Activated CD8-positive, alpha-beta memory T cell treated with anti-CD3 and anti-CD28 coated beads, Interleukin-2, amount 10 ng/mL, durations not matched to agents 7 days and 5 days (primary cell): Measurements from ENCODE around the gene KIAA1191. TPM values are rescaled to one million over a fixed set of nuclear protein-coding genes. Genes with fewer than 3 reads are reported as not detected.

Experiments
- ATAC-seq: fragments of 150-1000 bp; cut with Tn5 transposase; one replicate; pipeline ENCODE4 v1.10.0; 2021; ENCODE audit warnings: moderate library complexity
- CTCF ChIA-PET: fragments of 350-600 bp; sonication (Branson Sonifier 250); formaldehyde crosslinking; loops from one replicate; lab custom pipeline; 2021; ENCODE audit warnings: antibody characterized with exemption; lab: Charles Lee
- DNase-seq: peaks from one replicate; pipeline ENCODE4 v3.0.0-alpha.2; 2020
- H3K27ac Mint-ChIP-seq: one replicate; pipeline ENCODE4 v1.8.0; 2021; ENCODE audit warnings: mild to moderate bottlenecking, mixed read lengths
- H3K27me3 Mint-ChIP-seq: one replicate; pipeline ENCODE4 v1.8.0; 2021; ENCODE audit warnings: mixed read lengths
- H3K36me3 Mint-ChIP-seq: one replicate; pipeline ENCODE4 v1.8.0; 2021; ENCODE audit warnings: mild to moderate bottlenecking, mixed read lengths
- H3K4me1 Mint-ChIP-seq: one replicate; pipeline ENCODE4 v1.8.0; 2021; ENCODE audit warnings: mixed read lengths
- H3K4me3 Mint-ChIP-seq: one replicate; pipeline ENCODE4 v1.8.0; 2021; ENCODE audit warnings: mild to moderate bottlenecking, moderate library complexity, mixed read lengths
- H3K9me3 Mint-ChIP-seq: one replicate; pipeline ENCODE4 v1.8.0; 2022; ENCODE audit warnings: low read depth, mixed read lengths
- total RNA-seq, 2 experiments: library from RNA; stranded (reverse); gene quantifications; one replicate each; pipeline ENCODE4 v1.2.3, GENCODE V29; 2021

Gene KIAA1191
- total RNA-seq, 2 experiments from 2014 or later, result 50.0 to 53.1 TPM

DNA sequence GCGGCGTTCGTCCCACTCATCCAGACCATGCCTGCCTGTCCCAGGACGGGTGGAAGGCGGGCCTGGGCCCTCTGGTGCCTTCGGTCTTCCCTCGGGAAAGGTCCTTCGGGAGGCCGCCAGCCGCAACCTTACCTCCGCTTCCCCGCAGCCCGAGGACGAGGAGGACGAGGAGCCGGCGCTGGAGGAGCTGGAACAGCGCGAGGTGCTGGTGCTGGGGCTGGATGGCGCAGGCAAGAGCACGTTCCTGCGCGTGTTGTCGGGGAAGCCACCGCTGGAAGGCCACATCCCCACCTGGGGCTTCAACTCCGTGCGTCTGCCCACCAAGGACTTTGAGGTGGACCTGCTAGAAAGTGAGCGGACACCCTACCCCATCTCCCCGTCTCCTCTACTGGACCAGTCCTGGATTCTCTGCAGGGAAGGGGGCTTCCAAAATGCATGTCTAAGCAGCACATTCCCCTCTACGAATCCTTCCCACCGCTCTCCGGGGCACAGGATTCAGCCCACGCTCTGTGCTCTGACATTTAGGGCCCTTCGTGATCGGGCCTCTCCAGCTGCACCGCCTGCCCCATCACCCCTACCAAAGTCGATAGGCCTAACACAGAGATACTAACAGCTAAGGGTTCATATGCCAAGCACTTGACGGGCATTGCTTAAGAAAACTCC is 4.8 kb upstream of the KIAA1191 start:
- ATAC-seq (no peak), DNase-seq (no peak)
- peaks cover 4% of the 10 kb centered on the region for H3K36me3 Mint-ChIP-seq
- CTCF ChIA-PET, result no interaction called here
- H3K27ac Mint-ChIP-seq, result no peak overlapping the region
- H3K4me1 Mint-ChIP-seq, result peaks cover 32% of the 10 kb centered on the region
- H3K9me3 Mint-ChIP-seq, result no peaks in the 10 kb centered on the region
- peak overlapping the region; percentile 37 for H3K4me3 Mint-ChIP-seq
- no peaks in the 10 kb centered on the region for H3K27me3 Mint-ChIP-seq

DNA sequence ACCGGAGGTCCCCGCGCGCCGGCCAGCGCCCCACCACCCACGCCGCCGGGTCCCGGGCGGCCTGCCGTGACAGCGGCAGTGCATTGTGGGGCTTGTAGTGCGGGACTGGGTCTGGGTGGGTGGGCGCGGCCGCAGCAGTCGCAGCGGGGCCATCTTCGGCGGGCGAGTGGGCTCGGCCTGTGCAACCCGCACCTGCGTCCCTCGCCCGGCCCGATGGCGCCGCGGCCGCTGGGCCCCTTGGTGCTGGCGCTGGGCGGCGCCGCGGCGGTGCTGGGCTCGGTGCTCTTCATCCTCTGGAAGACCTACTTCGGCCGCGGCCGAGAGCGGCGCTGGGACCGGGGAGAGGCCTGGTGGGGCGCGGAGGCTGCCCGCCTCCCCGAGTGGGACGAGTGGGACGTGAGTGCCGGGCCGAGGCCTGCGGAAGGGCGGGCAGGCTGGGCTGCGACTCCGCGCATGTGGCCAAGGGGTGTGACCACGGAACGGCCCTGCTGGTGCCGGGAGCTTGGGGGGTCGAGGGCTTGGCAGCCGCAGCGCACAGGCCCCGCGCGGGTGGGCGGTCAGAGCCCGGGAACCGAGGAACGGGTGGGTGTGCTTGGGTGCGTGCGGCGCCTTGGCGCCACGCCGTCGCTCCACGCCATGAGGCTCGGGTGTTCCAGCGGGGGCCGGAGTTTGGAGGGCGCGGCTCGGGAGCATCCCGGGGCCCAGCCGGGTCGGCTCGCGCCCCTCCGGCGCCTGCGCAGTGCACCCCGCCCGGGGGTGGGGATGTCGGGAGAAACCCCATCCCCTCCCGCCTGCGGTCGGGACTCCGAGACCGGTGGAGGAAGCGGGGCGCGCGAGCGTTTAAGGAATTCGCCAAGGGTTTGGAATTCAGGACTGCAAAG is 4.0 kb upstream of the KIAA1191 start, which contains the start of gene ARL10:
Gene ARL10, plus strand, starts transcription at position 137 of the 881 bp plus-strand sequence. Its CDS starts 77 bp downstream, at position 214.
- no peaks in the 10 kb centered on the region for H3K27me3 Mint-ChIP-seq
- peaks cover 5% of the 10 kb centered on the region for H3K36me3 Mint-ChIP-seq
- H3K4me1 Mint-ChIP-seq, result peaks cover 32% of the 10 kb centered on the region
- DNase-seq, result peak; percentile 50
- peak within 1 kb of the TSS; percentile 68 for H3K4me3 Mint-ChIP-seq
- peak within 1 kb of the TSS; percentile 40 for H3K27ac Mint-ChIP-seq
- ATAC-seq, result peak; percentile 27
- no peaks in the 10 kb centered on the region for H3K9me3 Mint-ChIP-seq
- CTCF ChIA-PET, result no interaction called here

DNA sequence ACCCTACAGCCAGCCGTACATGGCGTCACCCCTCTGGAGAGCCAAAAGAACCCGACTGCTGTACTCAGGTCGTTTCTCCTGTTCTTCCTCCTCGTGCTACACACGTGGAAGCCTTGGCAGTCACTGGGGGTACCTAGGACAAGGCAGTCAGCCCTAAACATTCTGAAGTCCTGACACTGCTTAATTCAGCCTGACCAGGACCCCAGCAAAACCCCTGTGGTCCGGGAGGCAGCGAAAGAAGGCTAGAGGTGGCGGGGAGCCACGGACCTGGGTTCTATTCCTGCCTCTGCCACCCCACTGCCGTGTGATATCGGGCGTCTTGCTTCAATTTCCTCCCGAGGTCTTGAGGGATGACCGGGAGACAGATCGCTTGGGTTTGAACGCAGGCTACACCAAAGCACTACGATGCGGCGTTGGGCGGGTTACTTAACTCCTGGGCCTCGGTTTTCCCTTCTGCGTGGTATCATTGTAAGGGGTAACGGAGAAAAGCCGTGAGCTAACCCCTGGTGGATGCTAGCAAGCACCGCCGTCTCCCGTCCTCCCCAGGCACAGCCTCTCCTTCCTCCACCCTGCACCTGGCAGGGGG is 3.3 kb upstream of the KIAA1191 start:
- no peak for ATAC-seq

GRCh38 chr5:176362233-176362490 is 598 bp upstream of the KIAA1191 start:
- Mint-ChIP-seq H3K4me1 (peaks cover 38% of the 10 kb centered on the region), H3K27ac (peak overlapping the region; percentile 98), H3K4me3 (peak overlapping the region; percentile 96), H3K9me3 (no peaks in the 10 kb centered on the region), H3K36me3 (peaks cover 18% of the 10 kb centered on the region), H3K27me3 (no peaks in the 10 kb centered on the region)
- CTCF ChIA-PET, result interaction anchor here (1.2 to 1.7 kb wide), 6 partner anchors 26 to 235 kb away, joined by 3 to 8 read pairs (median 6); partner anchors contain the start of genes CLTB, FAF2, HIGD2A and NOP16
- DNase-seq (no peak), ATAC-seq (no peak)

More for the DNA sequence above, 3.3 kb upstream of the KIAA1191 start:
- H3K9me3 Mint-ChIP-seq, result no peaks in the 10 kb centered on the region
- peak overlapping the region; percentile 40 for H3K27ac Mint-ChIP-seq
- DNase-seq, result no peak
- CTCF ChIA-PET, result no interaction called here
- H3K4me3 Mint-ChIP-seq, result peak overlapping the region; percentile 68
- H3K36me3 Mint-ChIP-seq, result peaks cover 6% of the 10 kb centered on the region
- H3K4me1 Mint-ChIP-seq, result peaks cover 32% of the 10 kb centered on the region
- no peaks in the 10 kb centered on the region for H3K27me3 Mint-ChIP-seq

DNA sequence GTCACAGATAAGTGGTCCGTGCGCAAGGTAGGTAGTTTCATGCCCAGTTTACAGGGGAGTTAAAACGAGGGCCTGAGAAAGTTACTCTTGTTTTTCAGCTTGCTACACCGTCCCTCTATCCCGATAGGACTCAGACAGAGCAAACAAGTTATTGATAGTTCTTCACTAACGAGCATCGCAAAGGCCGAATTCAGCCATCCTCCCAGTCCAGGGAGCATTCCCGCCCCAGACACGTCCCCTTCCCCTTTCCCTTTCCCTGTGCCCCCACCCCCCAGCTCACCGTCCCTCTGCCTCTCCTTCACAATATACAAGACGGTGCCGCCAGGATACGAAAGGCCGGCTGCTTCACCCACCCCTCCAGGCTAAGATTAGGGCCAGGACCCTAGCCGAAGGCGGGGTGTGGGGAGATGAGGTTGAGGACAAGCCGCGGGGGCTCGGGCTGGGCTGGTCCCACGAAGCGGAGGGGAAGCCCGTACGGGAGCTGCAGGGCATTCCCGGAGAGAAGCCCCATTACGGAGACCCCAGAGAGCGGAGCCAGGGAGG is 599 bp downstream of the KIAA1191 start:
- CTCF ChIA-PET, result interaction anchor here (1.2 to 1.6 kb wide), 3 partner anchors 28 to 126 kb away, joined by 4 to 6 read pairs (median 5); partner anchors contain the start of genes CLTB, HIGD2A and NOP16
- no peaks in the 10 kb centered on the region for H3K9me3 Mint-ChIP-seq
- peaks cover 24% of the 10 kb centered on the region for H3K36me3 Mint-ChIP-seq
- ATAC-seq (peak; percentile 4), DNase-seq (no peak)
- H3K27me3 Mint-ChIP-seq, result no peaks in the 10 kb centered on the region
- H3K4me3 Mint-ChIP-seq, result peak overlapping the region; percentile 96
- peak overlapping the region; percentile 98 for H3K27ac Mint-ChIP-seq
- H3K4me1 Mint-ChIP-seq, result peaks cover 33% of the 10 kb centered on the region

DNA sequence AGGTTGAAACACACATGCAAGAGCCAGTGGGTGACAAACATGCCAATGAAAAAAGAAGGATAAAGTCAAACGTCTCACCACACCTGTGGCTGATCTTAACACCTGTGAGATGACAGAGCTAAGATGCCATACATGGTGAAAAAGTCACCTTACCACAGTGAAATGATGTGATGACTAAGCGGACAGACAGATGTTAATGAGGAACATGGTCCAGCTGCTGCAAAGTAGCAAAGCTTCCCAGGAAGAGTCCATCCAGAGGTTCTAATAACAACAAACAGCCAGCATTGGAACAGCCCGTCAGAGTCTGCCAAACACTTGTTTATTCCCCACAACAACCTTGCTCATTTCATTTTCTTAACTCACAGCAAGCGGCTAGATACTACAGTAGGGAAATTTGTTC is 1.9 kb downstream of the KIAA1191 start:
- Mint-ChIP-seq H3K27me3 (no peaks in the 10 kb centered on the region), H3K4me1 (peaks cover 31% of the 10 kb centered on the region), H3K27ac (peak overlapping the region; percentile 16), H3K9me3 (no peaks in the 10 kb centered on the region), H3K4me3 (peak overlapping the region; percentile 45), H3K36me3 (peaks cover 28% of the 10 kb centered on the region)
- CTCF ChIA-PET, result interaction anchor here (1.0 kb wide), 1 partner anchor 19 kb away, joined by 3 read pairs; no protein-coding TSS in a partner anchor
- ATAC-seq (no peak), DNase-seq (no peak)

DNA sequence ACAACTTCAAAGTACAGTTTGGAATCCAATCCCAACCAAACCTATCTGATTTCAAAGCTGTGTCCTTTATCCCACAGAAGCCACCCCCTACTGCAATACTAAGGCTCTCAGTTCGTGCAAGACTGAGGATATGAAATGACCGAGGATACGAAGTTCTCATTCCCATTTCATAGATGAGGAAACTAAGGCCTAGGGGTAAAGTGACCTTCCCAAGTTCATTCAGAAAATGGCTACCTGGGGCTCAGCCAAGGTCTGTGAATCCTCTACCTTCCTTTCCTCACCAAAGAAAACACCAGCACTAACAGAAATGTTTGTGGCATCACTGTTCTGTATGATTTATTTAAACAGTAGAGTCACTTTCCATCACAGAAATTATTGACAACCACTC is 5.4 kb downstream of the KIAA1191 start:
- CTCF ChIA-PET, result interaction anchor here (1.3 kb wide), 1 partner anchor 121 kb away, joined by 3 read pairs; no protein-coding TSS in a partner anchor
- H3K36me3 Mint-ChIP-seq, result peaks cover 46% of the 10 kb centered on the region
- DNase-seq, result no peak
- H3K27me3 Mint-ChIP-seq, result no peaks in the 10 kb centered on the region
- ATAC-seq, result no peak
- no peaks in the 10 kb centered on the region for H3K9me3 Mint-ChIP-seq
- H3K27ac Mint-ChIP-seq, result no peak overlapping the region
- H3K4me3 Mint-ChIP-seq, result no peak overlapping the region
- H3K4me1 Mint-ChIP-seq, result peaks cover 22% of the 10 kb centered on the region

- H3K4me3 Mint-ChIP-seq, result no peak overlapping the region
- peaks cover 47% of the 10 kb centered on the region for H3K36me3 Mint-ChIP-seq
- DNase-seq, result no peak
- ATAC-seq, result no peak
- H3K9me3 Mint-ChIP-seq, result no peaks in the 10 kb centered on the region
- H3K27ac Mint-ChIP-seq, result no peak overlapping the region
- H3K4me1 Mint-ChIP-seq, result peaks cover 22% of the 10 kb centered on the region
- CTCF ChIA-PET, result interaction anchor here (1.3 kb wide), 1 partner anchor 121 kb away, joined by 3 read pairs; no protein-coding TSS in a partner anchor
- H3K27me3 Mint-ChIP-seq, result no peaks in the 10 kb centered on the region
Observed at GRCh38 chr5:176355400-176356178, 6.0 kb downstream of the KIAA1191 start.

DNA sequence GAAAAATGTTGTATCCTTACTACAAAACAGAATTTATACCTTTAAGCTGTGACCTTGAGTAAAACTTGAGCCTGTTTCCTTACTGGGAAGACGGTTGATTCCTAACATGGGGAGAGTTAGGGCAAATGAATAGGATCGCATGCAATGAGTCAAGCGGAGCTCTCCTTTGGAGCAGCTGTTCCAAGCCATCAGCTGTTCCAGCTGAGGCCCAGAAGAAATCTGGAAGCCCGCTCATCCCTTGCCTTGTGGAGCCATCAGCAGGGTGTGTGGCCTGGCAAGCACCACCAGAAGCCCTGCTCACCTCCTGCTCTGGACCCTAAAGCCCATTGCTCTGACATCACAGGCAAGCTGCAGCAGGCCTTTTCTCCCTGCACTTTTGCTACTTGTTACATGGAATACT is 8.0 kb downstream of the KIAA1191 start:
- H3K9me3 Mint-ChIP-seq, result no peaks in the 10 kb centered on the region
- DNase-seq, result no peak
- H3K36me3 Mint-ChIP-seq, result peaks cover 56% of the 10 kb centered on the region
- ATAC-seq, result no peak
- no peak overlapping the region for H3K27ac Mint-ChIP-seq
- no peak overlapping the region for H3K4me3 Mint-ChIP-seq
- CTCF ChIA-PET, result no interaction called here
- H3K27me3 Mint-ChIP-seq, result no peaks in the 10 kb centered on the region
- H3K4me1 Mint-ChIP-seq, result peaks cover 16% of the 10 kb centered on the region

GRCh38 chr5:176352116-176352878 is 9.3 kb downstream of the KIAA1191 start:
- ATAC-seq, result no peak
- Mint-ChIP-seq H3K27me3 (no peaks in the 10 kb centered on the region), H3K27ac (peak overlapping the region; percentile 34), H3K36me3 (peaks cover 58% of the 10 kb centered on the region), H3K4me1 (peaks cover 7% of the 10 kb centered on the region), H3K9me3 (no peaks in the 10 kb centered on the region), H3K4me3 (no peak overlapping the region)
- CTCF ChIA-PET, result interaction anchor here (1.2 kb wide), 1 partner anchor 308 kb away, joined by 3 read pairs; no protein-coding TSS in a partner anchor
- DNase-seq, result no peak

- H3K4me3 Mint-ChIP-seq, result no peak overlapping the region
- H3K27ac Mint-ChIP-seq, result no peak overlapping the region
- no peaks in the 10 kb centered on the region for H3K9me3 Mint-ChIP-seq
- DNase-seq, result no peak
- H3K36me3 Mint-ChIP-seq, result peaks cover 61% of the 10 kb centered on the region
- no peaks in the 10 kb centered on the region for H3K27me3 Mint-ChIP-seq
- peaks cover 5% of the 10 kb centered on the region for H3K4me1 Mint-ChIP-seq
- no peak for ATAC-seq
- CTCF ChIA-PET, result no interaction called here
Observed at GRCh38 chr5:176350416-176350815, 11.1 kb downstream of the KIAA1191 start.
